ENCODE data around the gene VWA3A.
A peak's percentile ranks its signal among the peaks of the same experiment; 100 is the strongest.
"Not testable (repeated sequence)": the region's sequence is repeated elsewhere in the genome, so short reads cannot be mapped to it uniquely, and the experiment has no call there.

Gene VWA3A

DNA sequence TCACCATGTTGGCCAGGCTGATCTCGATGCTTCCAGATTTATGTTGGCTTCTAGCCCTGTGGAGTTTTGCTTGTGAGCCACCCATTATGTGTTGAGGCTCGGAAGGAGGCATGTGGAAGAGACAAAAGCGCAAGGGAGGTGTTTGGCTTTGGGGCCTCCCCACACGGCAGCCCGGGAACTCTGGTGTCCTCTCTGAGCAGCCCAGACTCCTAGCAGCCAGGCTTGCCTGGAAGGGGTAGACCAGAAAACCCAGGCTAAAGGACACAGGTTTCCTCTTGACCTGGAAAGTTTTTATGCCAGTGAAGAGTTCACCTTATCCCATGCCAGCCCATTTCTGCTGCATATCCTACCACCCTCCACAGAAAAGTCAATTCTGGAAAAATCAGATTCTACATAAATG lies 91.0 kb downstream of the VWA3A start:
- no peak for DNase-seq (ENCODE audit: low spot score)

DNA sequence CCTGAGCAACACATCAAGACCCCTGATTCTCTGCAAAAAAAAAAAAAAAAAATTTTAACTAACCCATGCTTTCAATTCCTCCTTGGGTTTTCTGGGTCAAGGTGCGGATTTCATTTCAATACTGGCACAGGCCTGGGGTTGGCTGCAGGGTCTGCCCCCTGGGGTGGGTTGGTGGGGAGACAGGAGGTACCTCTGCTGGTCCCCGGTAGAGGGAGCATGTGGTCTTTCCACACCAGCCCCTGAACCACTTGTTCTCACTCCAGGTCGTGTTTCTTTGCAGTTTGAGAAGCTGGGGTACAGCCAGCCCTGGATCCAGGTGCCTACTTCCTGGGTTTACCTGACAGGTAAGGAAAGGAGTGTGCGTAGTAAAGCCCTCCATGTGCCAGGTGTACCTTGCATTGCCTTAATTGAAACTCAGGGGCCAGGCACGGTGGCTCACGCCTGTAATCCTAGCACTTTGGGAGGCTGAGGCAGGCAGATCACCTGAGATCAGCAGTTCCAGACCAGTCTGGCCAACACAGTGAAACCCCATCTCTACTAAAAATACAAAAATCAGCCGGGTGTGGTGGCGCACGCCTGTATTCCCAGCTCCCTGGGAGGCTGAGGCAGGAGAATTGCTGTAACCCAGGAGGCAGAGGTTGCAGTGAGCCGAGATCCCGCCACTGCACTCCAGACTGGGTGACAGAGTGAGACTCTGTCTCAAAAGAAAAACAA lies 91.7 kb downstream of the VWA3A start:
- DNase-seq (ENCODE audit: low spot score), result no peak

DNA sequence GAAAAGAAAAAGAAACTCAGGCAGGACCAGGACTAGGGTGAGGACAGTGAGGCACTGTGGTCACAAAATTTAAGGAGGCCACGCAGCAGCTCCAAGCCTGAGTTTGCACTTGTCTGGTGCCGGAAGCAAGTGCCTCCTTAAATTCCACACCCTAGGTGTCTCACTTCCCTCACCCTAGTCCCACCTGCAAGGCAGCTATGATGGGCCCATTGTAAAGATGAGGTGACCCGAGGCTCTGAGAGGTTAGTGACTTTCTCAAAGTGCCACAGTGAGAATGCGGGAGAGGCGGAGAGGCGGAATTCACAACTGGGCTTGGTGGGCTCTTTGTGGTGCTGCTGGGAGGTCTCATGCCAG lies 92.3 kb downstream of the VWA3A start:
- no peak for DNase-seq (ENCODE audit: low spot score)

DNA sequence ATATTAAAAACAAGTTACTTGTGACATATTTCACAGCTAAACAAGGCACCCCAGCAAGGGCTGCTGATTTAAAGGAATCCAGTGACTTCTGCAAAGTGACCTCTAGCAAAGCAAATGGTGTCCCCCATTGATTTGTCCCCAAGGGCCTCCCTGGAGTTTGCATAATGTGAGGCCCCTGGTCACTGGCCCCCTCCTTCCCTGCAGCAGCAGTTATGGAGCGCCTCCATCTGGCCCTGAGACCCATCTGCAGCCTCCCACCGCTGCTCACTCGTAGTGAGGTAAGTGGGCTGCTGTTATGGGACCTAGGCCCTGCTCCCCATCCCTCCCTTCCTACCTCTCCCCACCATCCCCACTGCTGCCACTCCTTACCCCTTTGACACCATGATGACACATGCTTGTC lies 94.2 kb downstream of the VWA3A start:
- DNase-seq (ENCODE audit: low spot score), result no peak

DNA sequence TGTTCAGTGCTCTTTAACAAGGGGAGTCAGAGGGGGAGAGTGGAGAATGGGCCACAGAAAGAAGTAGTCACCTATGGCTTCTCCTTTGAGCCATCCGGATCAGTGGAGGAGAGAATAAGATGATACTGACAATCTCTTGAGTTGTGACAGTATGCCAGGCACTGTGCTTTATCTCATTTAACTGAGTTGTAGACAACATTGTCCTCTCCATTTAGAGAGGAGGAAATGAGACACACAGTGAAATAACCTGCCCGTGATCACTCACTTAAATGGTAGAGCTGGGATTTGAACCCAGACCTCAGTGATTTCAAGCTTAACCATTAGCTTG lies 95.9 kb downstream of the VWA3A start:
- DNase-seq (ENCODE audit: low spot score), result no peak

DNA sequence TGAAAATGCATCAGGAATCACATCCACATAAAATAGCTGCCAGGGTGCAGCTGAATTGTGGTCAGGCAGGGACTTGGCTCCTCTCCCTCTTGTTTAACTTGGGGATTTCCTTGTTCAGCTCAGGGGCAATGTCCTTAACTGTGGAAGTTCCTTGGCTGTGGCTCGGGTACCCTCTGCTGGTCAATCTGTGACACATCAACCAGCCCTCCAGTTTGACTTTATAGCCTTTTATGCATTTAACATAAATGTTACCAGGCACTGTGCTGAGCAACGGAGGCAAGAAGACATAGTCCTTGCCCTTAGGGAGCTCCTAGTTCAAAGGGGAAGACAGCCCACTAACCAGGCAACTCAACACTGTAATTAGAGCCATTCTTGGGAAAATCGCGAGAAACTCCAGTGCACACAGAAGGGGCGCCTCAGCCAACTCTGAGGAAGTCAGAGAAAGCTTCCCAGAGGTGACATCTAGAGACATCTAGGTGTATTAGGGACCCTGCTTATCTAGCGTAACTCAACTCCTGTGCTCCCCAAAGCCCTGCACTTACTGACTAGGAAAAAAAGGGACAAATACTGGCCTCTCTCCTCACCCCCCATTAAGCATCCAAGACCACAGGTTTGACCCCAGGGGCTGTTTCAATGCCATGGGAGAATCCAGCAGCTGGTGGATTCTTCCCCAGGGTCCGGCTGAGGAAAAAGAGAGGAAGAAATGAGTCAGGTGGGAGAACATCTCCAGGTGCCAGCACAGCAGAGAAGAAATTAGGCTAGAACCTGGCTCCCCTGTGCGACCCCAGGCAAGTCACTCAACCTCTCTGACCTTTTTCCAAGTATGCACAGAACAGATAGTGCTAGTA lies 96.5 kb downstream of the VWA3A start:
- DNase-seq (ENCODE audit: low spot score), result peak; percentile 86

DNA sequence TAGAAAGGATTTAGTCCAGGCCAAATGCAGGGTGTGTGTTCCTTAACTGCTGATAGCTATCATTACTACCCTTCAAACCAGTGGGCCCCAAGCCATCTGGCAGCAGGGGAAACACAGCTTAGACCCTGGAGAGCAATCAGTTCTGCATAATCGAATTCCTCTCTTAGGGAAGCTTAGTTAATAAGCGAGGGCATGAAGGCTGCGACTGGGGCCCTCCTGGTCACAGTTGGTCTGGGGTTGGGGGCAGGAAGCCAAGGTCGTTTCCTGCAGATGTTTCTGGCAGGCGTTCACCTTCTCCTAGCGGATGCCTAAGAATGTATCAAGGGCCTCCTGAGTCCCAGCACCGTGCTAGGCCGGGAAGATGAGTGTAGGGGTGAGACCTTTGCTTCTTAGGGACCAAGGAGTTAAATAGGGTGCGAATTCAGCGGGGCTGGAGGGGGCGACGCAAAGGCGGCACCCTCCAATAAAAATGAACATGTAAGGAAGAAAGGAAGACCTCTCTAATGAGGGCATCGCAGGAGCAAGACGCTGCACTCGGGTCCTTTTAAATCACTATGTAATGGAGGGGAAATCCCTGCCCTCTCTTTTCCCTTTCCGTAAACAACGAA lies 97.2 kb downstream of the VWA3A start:
- DNase-seq (ENCODE audit: low spot score), result no peak

DNA sequence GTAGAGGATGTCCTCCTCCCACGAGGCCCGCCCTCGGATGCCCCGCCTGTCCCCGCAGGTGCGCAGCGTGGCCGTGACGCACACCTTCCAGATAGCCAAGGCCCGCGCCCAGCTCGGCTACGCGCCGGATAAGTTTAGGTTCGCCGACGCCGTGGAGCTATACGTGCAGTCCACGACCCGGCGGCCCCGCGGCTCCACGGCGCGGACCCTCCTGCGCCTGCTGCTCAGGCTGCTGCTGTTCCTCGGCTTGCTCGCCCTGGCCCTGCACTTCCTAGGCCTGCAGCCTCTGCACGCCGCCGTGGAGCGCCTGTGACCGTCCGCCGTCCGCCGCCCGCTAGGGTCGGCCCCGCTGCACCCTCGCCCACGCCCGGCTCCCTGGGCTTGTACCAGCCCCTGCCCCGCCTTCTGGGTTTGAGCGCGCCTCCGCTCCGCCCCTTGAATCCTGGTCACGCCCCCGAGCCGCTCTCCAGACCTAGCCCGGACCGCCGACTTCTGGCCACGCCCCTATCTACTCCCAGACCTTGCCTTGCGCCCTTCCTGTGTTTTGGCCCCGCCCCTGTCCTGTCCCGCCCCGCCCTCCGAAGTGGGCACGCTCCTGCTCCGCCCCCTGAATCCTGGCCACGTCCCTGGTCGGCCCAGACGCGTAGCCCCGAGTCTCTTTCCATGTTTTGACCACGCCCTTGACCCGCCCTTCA lies 97.9 kb downstream of the VWA3A start:
- DNase-seq (ENCODE audit: low spot score), result no peak

DNA sequence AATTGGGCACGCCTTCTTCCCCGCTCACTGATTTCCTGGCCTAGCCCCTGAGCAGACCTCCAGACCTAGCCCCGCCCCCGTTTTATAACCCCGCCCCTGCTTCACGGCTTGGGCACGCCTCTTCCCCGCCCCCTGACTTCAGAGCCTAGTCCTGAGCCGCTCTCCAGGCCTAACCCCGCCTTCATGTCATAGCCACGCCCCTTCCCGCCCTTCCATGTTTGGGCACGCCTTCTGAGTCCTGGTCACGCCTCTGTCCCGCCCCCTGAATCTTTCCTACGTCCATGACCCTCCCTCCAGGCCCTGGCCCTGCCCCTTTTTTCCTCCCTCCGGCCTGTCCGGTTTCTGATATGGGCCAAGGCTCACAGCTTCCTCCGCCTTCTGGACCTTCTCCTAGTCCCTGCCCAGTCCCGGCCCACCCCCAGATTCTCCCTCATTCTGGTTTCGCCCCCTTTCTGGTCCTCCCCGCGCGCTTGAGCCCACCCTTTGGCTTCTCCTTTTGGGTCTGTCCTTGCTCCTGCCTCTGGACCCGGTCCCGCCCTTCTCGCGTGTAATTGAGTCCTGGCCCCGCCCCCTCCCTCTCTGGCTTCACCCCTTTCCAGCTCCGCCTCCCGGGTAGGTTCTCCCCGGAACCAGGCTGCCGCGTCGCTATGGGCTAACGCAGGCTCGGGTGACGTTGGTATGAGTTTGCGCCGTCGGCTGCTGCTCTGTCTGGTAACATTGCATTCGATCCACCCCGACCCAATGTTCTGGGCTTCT lies 98.6 kb downstream of the VWA3A start:
- peak; percentile 98 for DNase-seq (ENCODE audit: low spot score)

DNA sequence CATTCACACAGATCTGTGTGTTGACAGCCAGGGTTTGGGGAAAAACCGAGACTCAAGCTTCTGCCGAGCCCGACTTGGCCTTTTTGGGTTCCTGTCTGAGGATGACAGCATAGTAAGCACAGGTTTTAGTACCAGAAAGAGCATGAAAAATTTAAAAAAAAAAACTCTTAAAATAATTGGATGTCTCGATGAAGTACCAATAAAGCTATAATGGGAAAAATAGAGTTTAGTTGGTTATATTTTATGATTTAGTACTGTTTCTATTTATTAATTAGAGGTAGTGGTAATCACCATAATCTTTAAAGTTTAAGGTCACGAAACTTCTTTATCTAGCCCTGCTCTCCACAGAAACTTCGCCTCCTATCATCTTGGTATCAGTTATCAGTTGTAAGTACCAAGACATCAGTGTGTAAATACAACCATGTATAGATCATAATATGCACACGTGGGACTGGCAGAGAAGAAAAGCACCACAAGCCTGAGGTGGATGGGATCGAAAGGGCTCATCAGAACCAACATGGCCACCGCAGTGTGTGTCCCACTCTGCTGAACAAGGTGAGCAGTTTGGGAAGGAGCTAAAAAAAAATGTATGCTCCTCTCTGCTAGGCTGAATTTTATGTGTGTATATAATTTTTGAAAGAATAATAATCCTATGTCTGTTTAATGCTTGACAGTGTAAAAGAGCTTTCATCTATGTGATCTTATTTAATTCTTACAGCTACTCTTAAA lies 99.4 kb downstream of the VWA3A start:
- DNase-seq (ENCODE audit: low spot score), result no peak

DNA sequence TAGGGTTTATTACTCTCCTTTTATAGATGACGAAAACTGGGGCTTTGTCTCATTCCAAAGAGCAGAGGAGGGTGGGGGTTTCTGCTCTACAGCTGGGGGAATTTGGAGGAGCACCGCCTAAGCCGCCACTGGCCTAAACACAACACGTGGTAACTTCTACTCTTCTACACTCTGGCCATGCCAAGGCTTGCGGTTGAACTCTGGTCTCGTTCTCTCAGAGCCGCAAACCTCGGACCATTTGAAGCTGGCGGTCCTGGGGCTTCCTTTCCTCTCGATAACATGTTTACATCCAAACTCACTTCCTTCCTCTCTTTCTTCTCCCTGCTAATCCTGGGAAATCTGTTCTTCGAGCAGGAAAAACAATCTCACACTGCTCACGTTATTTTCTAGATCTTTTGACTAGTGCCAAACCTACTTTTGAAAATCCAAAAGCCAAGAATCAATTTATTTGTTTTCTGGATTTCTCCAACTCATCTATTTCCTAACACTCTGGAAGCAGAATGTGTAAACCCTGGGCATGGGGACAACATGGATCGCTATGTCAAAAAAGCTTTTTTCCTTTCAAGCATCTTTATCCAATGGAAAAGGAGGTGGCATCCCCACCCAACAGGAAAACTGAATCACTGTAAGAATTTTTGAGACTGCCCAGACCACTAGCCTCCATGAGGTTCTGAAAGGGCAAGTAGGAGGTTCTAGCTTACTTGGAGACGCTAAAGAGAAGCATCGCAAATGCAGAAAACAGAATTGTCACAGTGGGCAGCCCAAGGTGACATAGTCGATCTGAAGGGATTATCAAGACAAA lies 100.1 kb downstream of the VWA3A start:
- no peak for DNase-seq (ENCODE audit: low spot score)

DNA sequence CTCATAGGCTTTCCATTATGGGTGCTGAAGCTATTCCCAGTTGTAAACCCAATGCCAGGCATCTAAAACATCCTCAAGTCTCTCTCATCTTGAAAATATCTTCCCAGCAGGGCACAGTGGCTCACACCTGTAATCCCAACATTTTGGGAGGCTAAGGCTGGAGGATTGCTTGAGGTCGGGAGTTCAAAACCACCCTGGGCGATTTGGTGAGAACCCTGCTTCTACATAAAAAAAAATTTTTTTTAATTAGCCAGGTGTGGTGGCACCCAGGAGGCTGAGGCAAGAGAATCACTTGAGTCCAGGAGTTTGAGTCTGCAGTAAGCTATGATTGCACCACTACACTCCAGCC lies 100.7 kb downstream of the VWA3A start:
- no peak for DNase-seq (ENCODE audit: low spot score)

DNA sequence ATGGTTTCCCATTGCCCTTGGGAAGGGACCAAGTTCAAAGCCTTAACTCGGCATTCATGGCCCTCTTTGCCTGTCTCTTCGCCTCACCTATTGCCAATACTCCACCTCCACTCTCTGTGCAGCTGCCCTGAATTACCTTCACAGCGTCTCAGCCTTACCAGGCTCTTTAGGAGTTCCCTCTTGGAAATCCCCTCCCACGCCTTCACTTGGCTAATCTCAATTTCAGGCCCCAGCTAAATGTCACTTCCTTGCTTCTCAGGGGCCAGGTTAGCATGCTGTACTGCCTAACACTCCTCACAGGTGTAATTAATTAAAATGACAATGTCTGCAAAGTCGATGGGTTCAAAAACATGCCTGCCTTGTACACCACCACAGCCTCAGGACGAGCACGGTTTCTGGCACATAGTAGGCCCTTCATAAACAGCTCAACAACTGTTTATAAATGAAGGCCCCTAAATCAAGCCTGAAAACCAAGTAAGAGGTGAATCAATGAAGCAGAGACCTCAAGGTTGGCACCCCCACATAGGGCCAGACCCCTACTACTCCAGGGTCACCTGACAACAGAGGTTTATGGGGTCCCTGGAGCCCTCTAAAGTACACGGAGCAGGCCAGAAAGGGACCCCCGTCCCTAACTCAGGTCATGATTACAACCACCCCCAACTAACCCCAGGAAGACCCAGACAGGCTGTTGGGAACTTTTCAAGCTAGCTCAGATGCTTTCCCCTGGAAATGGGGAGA lies 102.5 kb downstream of the VWA3A start:
- no peak for DNase-seq (ENCODE audit: low spot score)

DNA sequence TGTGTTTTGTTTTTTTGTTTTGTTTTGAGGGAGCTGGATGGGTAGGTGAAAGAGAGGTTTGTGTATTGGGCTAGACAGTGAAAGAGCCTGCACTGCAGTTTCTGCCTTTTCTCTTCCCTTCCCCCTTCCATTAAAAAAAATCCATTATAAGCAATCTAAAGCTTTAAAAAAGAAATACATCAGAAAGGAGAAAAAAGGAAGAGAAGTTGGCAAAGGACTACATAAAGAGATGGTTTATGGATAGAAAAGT lies 103.0 kb downstream of the VWA3A start:
- DNase-seq (ENCODE audit: low spot score), result no peak

DNA sequence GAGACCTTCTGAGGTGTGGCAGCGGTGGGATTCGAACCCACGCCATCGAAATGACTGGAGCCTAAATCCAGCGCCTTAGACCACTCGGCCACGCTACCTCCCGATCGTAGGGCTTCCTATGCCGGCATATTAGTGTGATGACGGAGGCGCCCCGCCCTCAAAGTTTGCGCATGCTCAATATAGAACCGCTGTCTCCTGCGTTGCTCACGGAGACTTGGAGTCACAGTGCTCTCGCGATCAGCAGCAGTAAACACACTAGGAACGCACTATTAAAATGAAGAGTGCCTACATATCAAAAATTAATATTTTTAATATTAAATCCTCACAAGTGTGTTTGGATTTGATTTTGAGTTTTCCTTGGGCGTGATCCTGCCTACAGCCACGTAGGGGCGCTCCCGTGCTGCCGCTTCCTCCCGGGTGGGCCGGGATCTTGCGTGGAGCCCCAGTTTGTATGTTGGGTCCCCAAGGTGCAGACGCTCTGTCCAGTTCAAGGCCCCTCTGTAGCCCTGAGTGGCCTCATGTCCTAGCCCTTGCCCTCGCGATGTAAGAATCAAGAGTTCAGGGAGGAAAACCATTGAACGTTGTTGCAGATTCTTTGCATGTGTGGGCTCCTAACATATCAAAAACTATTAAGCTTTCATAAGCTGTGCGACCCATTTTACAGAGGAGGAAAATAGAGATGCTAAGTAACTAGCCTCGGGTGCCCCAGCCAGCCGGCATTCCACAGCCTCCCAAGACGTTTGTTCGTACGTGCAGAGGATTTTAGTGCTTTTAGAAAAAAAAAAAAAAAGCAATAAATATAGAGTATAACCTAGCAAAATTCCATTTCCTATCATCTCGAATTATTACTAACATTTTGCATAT lies 103.6 kb downstream of the VWA3A start:
- DNase-seq (ENCODE audit: low spot score), result peak; percentile 85

DNA sequence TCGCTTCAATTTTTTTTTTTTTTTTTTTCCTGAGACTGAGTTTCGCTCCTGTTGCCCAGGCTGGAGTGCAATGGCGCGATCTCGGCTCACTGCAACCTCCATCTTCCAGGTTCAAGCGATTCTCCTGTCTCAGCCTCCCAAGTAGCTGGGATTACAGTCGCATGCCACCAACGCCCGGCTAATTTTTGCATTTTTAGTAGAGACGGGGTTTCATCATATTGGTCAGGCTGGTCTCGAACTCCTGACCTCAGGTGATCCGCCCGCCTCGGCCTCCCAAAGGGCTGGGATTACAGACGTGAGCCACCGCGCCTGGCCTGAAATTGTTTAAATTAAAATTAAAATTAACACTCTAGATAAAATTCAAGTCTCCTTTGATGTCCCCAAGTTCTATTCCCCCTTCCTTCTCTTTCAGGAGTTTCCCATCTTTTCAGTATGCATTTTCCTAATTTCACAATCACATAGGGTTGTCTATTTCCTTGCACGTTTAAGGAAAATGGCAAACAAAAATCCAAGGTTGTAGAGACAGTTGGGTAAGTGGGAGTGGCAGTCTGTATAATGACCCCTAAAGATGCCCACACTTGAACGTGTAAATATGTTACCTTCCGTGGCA lies 104.3 kb downstream of the VWA3A start:
- DNase-seq (ENCODE audit: low spot score), result not testable (repeated sequence)

DNA sequence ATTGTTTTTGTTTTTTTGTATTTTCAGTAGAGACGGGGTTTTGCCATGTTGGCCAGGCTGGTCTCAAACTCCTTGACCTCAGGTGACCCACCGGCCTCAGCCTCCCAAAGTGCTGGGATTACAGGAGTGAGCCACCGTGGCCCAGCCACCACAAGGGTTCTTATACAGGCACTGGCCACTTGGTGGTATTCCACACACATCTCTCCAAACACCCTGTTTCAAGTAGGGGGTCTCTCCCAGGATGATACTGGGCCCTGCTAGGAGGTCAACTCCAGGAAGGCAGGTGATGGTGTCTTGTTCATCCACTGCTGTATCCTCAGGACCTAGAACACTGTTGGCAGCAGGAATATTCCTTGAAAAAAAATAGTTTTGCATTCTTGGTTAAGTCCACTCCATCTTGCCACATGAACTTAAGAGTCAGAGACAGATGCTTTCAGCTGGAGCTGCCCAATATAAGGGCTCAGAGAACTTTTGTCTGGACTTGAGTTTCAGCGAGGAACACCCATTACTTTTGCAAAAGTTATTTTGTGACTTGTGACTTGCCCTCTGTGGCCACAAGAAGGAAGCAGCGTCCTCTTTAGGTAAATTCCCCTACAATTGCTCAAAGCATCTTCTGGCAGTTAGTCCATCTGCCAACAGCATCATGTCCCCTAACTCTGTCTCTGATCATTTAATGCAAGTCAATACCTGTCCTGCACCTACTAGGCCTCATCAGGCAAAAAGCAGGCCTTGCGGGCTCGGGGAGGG lies 106.4 kb downstream of the VWA3A start:
- DNase-seq (ENCODE audit: low spot score), result peak; percentile 48

DNA sequence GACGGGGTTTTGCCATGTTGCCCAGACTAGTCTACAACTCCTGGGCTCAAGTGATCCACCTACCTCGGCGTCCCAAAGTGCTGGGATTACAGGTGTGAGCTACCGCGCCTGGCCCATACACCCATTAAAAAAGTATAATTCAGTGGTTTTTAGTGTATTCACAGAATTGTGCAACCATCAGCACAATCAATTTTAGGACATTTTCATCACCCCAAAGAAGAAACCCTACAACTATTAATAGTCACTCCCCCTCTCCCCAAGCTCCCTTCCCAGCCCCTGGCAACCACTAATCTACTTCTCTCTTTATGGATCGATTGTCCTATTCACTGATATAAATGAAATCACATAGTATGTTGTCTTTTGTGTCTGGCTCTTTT lies 109.9 kb downstream of the VWA3A start:
- no peak for DNase-seq (ENCODE audit: low spot score)

Data from RKO (cell line).